CD4-positive, alpha-beta memory T cell (primary cell): Measurements from ENCODE around the gene PAQR7. TPM values are rescaled to one million over a fixed set of nuclear protein-coding genes. Genes with fewer than 3 reads are reported as not detected.
"Not testable (repeated sequence)": the region's sequence is repeated elsewhere in the genome, so short reads cannot be mapped to it uniquely, and the experiment has no call there.

Source experiments
- CTCF ChIA-PET: fragments of 350-600 bp; sonication (Branson Sonifier 250); formaldehyde crosslinking; loops from one replicate; lab custom pipeline; 2021; ENCODE audit warnings: inconsistent platforms; ENCODE audit not compliant: partially characterized antibody; lab: Charles Lee
- POLR2A ChIA-PET: fragments of 350-600 bp; sonication (Branson Sonifier 250); formaldehyde crosslinking; loops from one replicate; lab custom pipeline; 2021; ENCODE audit not compliant: partially characterized antibody; lab: Charles Lee
- DNase-seq, 5 donors: peaks; one replicate each; pipeline versions ENCODE4 v3.0.0 to v3.0.0-alpha.2; 2020 to 2022; ENCODE audit warnings: mixed read lengths in 1 of 5
- H3K27ac ChIP-seq: one replicate; pipeline ENCODE4 v1.7.0; 2013; ENCODE audit warnings: low read depth, low read length
- H3K27me3 ChIP-seq: 2 replicates; pipeline ENCODE4 v1.7.0; 2013; ENCODE audit warnings: mild to moderate bottlenecking, low read length, moderate library complexity; ENCODE audit not compliant: insufficient read depth
- H3K36me3 ChIP-seq: 2 replicates; pipeline ENCODE4 v1.7.0; 2013; ENCODE audit warnings: mild to moderate bottlenecking, low read length, moderate library complexity; ENCODE audit not compliant: insufficient read depth
- H3K4me1 ChIP-seq: 2 replicates; pipeline ENCODE4 v1.7.0; 2013; ENCODE audit warnings: mild to moderate bottlenecking, low read length, moderate library complexity; ENCODE audit not compliant: insufficient read depth
- H3K4me3 ChIP-seq, 2 donors: one replicate each; pipeline ENCODE4 v1.7.0; 2013; ENCODE audit warnings: low read length in 2 of 2, mild to moderate bottlenecking in 1 of 2
- H3K9me3 ChIP-seq, 2 donors: one replicate each; pipeline ENCODE4 v1.7.0; 2013; ENCODE audit warnings: low read length in 2 of 2, control low read depth in 1 of 2; ENCODE audit not compliant: control insufficient read depth in 1 of 2
- H3K27ac Mint-ChIP-seq, 7 donors: one replicate each; pipeline ENCODE4 v1.8.0; 2020 to 2021; ENCODE audit warnings: mixed read lengths in 7 of 7, mild to moderate bottlenecking in 6 of 7, inconsistent platforms in 3 of 7, moderate library complexity in 3 of 7
- H3K27me3 Mint-ChIP-seq, 2 donors: one replicate each; pipeline ENCODE4 v1.8.0; 2020 to 2021; ENCODE audit warnings: mixed read lengths in 2 of 2
- H3K36me3 Mint-ChIP-seq, 2 donors: one replicate each; pipeline ENCODE4 v1.8.0; 2020 to 2021; ENCODE audit warnings: mixed read lengths in 2 of 2, inconsistent platforms in 1 of 2, mild to moderate bottlenecking in 1 of 2
- H3K4me1 Mint-ChIP-seq, 4 donors: one replicate each; pipeline ENCODE4 v1.8.0; 2020 to 2021; ENCODE audit warnings: mixed read lengths in 4 of 4, mild to moderate bottlenecking in 1 of 4
- H3K4me3 Mint-ChIP-seq, 8 donors: one replicate each; pipeline ENCODE4 v1.8.0; 2020 to 2021; ENCODE audit warnings: mixed read lengths in 8 of 8, mild to moderate bottlenecking in 7 of 8, moderate library complexity in 6 of 8, inconsistent platforms in 3 of 8
- H3K9me3 Mint-ChIP-seq, 8 donors: one replicate each; pipeline ENCODE4 v1.8.0; 2020 to 2021; ENCODE audit warnings: mixed read lengths in 8 of 8, mild to moderate bottlenecking in 5 of 8, inconsistent platforms in 3 of 8, moderate library complexity in 1 of 8
- intact Hi-C: fragments of 100-400 bp; cut with micrococcal nuclease; formaldehyde crosslinking; loops from one replicate; pipeline ENCODE4 v1.15.1; 2023
- polyA plus RNA-seq, 2 donors: library from polyadenylated mRNA; unstranded; fragments of 300-500 nt; fragmentation: Illumina TruSeq; gene quantifications; one replicate each; pipeline ENCODE4 v1.2.3, GENCODE V29; 2021
- total RNA-seq, 2 experiments: library from RNA; stranded (reverse); gene quantifications; one replicate each; pipeline ENCODE4 v1.2.3, GENCODE V29; 2021

The PAQR7 gene
- total and polyA plus RNA-seq, 4 experiments from 2014 or later: 0.29 to 2.6 (median 2.1) TPM; not detected in 1

DNA sequence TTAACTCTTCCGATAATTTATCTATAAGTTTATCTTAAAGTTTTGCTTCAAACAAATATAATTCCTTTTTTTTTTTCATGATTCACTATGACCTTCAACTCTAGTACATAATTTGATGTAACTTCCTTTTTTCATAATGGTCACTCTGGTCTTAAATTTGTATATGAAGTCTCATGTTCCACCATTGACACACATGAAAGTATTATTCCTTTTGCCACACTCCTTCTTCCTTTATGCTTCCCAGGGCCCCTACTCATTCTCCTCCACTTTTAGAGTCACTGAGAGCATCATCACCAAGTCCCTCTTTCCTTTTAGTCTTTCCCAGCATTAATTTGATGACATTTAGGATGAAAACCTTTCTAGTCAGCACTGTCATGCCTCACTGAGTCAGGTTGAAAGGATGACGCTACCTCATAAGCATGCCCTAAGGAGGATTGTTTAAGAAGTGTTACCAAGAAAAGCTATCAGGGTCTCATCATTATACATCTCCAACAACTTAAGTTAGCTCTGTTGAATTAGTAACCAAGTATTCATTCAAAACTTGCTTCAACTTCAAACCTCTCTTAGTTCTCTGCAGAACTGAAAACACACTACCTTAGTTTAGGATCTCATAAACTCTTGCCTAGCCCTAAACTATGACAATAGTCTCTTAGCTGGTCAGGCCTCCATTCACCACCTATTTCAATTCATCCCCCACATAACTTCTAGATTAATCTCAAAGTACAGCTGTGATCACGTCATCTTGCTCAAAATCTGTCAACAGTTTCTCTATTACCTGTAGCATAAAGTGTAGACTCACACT lies 30.8 kb downstream of the PAQR7 start:
- no peaks in the 10 kb centered on the region for H3K9me3 ChIP-seq
- intact Hi-C loops: no loop called here
- CTCF ChIA-PET: interaction anchor here (1.0 kb wide), 2 partner anchors 12 to 153 kb away, joined by 3 read pairs; partner anchors contain the start of gene PAFAH2
- Mint-ChIP-seq H3K36me3 (peaks cover 0 to 5% of the 10 kb centered on the region in 2 donors), H3K9me3 (peaks cover 0 to 7% (median 3%) of the 10 kb centered on the region in 8 donors), H3K4me1 (no peaks in the 10 kb centered on the region), H3K4me3 (no peak overlapping the region), H3K27me3 (no peaks in the 10 kb centered on the region), H3K27ac (peak overlapping the region in 1 of 7 donors; percentile 10)
- H3K27ac ChIP-seq: no peak overlapping the region
- no peaks in the 10 kb centered on the region for H3K4me1 ChIP-seq
- H3K27me3 ChIP-seq: no peaks in the 10 kb centered on the region
- POLR2A ChIA-PET: interaction anchor here (0.6 kb wide), 1 partner anchor 228 kb away, joined by 4 read pairs; no protein-coding TSS in a partner anchor
- DNase-seq: no peak
- H3K36me3 ChIP-seq: no peaks in the 10 kb centered on the region
- H3K4me3 ChIP-seq: no peak overlapping the region

DNA sequence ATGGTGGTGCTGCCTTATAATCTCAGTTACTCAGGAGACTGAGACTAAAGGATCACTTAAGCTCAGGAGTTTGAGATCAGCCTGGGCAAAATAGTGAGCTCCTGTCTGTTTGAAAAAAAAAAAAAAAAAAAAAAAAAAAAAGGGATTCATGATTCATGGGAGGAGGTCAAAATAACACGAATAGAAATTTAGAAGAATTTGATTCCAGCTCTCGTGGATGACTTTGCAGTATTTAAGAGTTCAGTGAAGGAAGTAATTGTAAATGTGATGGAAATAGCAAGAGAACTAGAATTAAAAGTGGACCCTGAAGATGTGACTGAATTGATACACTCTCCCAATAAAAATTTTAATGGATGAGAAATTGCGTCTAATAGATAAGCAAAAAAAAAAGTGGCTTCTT lies 32.0 kb downstream of the PAQR7 start:
- H3K4me1 ChIP-seq: no peaks in the 10 kb centered on the region
- no peak for DNase-seq
- H3K9me3 Mint-ChIP-seq: peaks cover 0 to 9% (median 4%) of the 10 kb centered on the region in 8 donors
- intact Hi-C loops: no loop called here
- H3K27me3 Mint-ChIP-seq: no peaks in the 10 kb centered on the region
- no peaks in the 10 kb centered on the region for H3K4me1 Mint-ChIP-seq
- CTCF ChIA-PET: no interaction called here
- H3K9me3 ChIP-seq: no peaks in the 10 kb centered on the region
- POLR2A ChIA-PET: no interaction called here
- H3K4me3 ChIP-seq: no peak overlapping the region
- H3K4me3 Mint-ChIP-seq: no peak overlapping the region
- H3K27me3 ChIP-seq: no peaks in the 10 kb centered on the region
- H3K27ac Mint-ChIP-seq: no peak overlapping the region
- no peaks in the 10 kb centered on the region for H3K36me3 ChIP-seq
- H3K27ac ChIP-seq: no peak overlapping the region
- H3K36me3 Mint-ChIP-seq: peaks cover 0 to 5% of the 10 kb centered on the region in 2 donors

GRCh38 chr1:25839808-25840207 lies 35.7 kb downstream of the PAQR7 start:
- intact Hi-C loops, POLR2A ChIA-PET: not testable (repeated sequence)

GRCh38 chr1:25837262-25837875 lies 38.1 kb downstream of the PAQR7 start:
- Mint-ChIP-seq H3K27ac (peak overlapping the region in 1 of 7 donors; percentile 1), H3K4me1 (no peaks in the 10 kb centered on the region), H3K4me3 (no peak overlapping the region), H3K9me3 (peaks cover 0 to 9% (median 4%) of the 10 kb centered on the region in 8 donors), H3K27me3 (no peaks in the 10 kb centered on the region), H3K36me3 (peaks cover 13 to 14% of the 10 kb centered on the region in 2 donors)
- Histone ChIP-seq H3K27ac (no peak overlapping the region), H3K36me3 (peaks cover 23% of the 10 kb centered on the region), H3K27me3 (no peaks in the 10 kb centered on the region), H3K9me3 (no peaks in the 10 kb centered on the region), H3K4me1 (peaks cover 3% of the 10 kb centered on the region), H3K4me3 (no peak overlapping the region)
- ChIA-PET POLR2A (no interaction called here), CTCF (interaction anchor here (0.7 kb wide), 1 partner anchor 58 kb away, joined by 3 read pairs; no protein-coding TSS in a partner anchor)
- intact Hi-C loops: no loop called here
- no peak for DNase-seq

More at GRCh38 chr1:25839808-25840207, 35.7 kb downstream of the PAQR7 start:
- H3K27ac ChIP-seq, H3K4me1 ChIP-seq, H3K9me3 Mint-ChIP-seq, H3K27ac Mint-ChIP-seq, CTCF ChIA-PET, DNase-seq, H3K9me3 ChIP-seq, H3K36me3 Mint-ChIP-seq, H3K4me3 ChIP-seq, H3K4me1 Mint-ChIP-seq, H3K27me3 Mint-ChIP-seq, H3K27me3 ChIP-seq, H3K4me3 Mint-ChIP-seq, H3K36me3 ChIP-seq: not testable (repeated sequence)

GRCh38 chr1:25836695-25837094 lies 38.8 kb downstream of the PAQR7 start:
- Histone ChIP-seq H3K36me3 (peaks cover 29% of the 10 kb centered on the region), H3K27ac (no peak overlapping the region), H3K4me3 (no peak overlapping the region), H3K4me1 (peaks cover 10% of the 10 kb centered on the region), H3K27me3 (no peaks in the 10 kb centered on the region), H3K9me3 (no peaks in the 10 kb centered on the region)
- no peak for DNase-seq
- Mint-ChIP-seq H3K27ac (peak overlapping the region in 1 of 7 donors; percentile 67), H3K4me3 (no peak overlapping the region), H3K9me3 (peaks cover 0 to 9% (median 4%) of the 10 kb centered on the region in 8 donors), H3K4me1 (peaks cover 0 to 2% (median under 1%) of the 10 kb centered on the region in 4 donors), H3K36me3 (peaks cover 20% of the 10 kb centered on the region in 2 donors), H3K27me3 (no peaks in the 10 kb centered on the region)
- intact Hi-C loops: no loop called here
- CTCF ChIA-PET: interaction anchor here (0.7 kb wide), 1 partner anchor 59 kb away, joined by 3 read pairs; no protein-coding TSS in a partner anchor
- POLR2A ChIA-PET: no interaction called here

DNA sequence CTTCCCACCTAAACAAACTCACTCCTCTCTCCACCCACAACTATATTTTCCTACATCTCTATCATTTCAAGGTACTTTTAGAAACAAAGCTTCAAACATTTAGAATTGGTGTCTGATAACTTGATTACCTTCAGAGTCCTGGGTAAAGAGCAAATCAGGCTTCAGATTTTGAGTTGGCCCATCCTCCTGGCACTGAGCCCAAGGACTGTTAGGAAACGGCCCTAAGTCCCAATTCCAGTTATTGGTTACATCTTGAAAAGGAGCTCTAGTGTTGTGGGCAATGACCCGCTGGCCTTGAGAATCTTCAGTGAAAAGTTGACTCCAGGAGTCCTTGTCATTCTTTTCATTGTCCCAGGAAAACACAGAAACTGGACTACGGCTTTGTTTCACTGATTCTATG lies 40.6 kb downstream of the PAQR7 start:
- Mint-ChIP-seq H3K36me3 (peaks cover 29 to 38% of the 10 kb centered on the region in 2 donors), H3K9me3 (peaks cover 0 to 6% (median under 1%) of the 10 kb centered on the region in 8 donors), H3K27me3 (no peaks in the 10 kb centered on the region), H3K4me1 (peaks cover 0 to 11% (median 1%) of the 10 kb centered on the region in 4 donors), H3K4me3 (peak overlapping the region in 1 of 8 donors; percentile 52), H3K27ac (no peak overlapping the region)
- Histone ChIP-seq H3K4me1 (peaks cover 10% of the 10 kb centered on the region), H3K27ac (no peak overlapping the region), H3K4me3 (no peak overlapping the region), H3K27me3 (no peaks in the 10 kb centered on the region), H3K36me3 (peaks cover 47% of the 10 kb centered on the region), H3K9me3 (no peaks in the 10 kb centered on the region)
- intact Hi-C loops: no loop called here
- no peak for DNase-seq
- ChIA-PET POLR2A (interaction anchor here (1.1 kb wide), 1 partner anchor 163 kb away, joined by 3 read pairs; the partner anchor contains the start of gene PAFAH2), CTCF (interaction anchor here (1.1 kb wide), 1 partner anchor 10 kb away, joined by 3 read pairs; no protein-coding TSS in a partner anchor)

DNA sequence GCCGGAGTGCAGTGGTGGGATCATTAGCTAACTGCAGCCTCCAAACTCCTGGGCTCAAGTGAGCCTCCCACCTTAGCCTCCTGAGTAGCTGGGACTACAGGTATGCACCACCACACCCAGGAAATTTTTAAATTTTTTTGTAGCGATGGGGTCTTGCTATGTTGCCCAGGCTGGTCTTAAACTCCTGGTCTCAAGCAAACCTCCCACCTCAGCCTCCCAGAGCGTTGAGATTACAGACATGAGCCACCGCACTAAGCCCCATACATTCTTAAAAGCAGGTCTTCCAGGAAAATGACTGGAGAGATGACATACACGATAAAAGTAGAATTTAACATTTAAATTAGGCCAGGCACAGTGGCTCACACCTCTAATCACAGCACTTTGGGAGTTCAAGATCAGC lies 42.4 kb downstream of the PAQR7 start:
- peaks cover 0 to 11% (median 1%) of the 10 kb centered on the region in 4 donors for H3K4me1 Mint-ChIP-seq
- H3K36me3 Mint-ChIP-seq: peaks cover 41 to 51% of the 10 kb centered on the region in 2 donors
- ChIA-PET CTCF (no interaction called here), POLR2A (no interaction called here)
- H3K27me3 Mint-ChIP-seq: no peaks in the 10 kb centered on the region
- no peaks in the 10 kb centered on the region for H3K9me3 ChIP-seq
- H3K27ac ChIP-seq: no peak overlapping the region
- no peaks in the 10 kb centered on the region for H3K27me3 ChIP-seq
- no peaks in the 10 kb centered on the region for H3K9me3 Mint-ChIP-seq
- H3K4me3 ChIP-seq: no peak overlapping the region
- DNase-seq: no peak
- H3K4me1 ChIP-seq: peaks cover 10% of the 10 kb centered on the region
- H3K4me3 Mint-ChIP-seq: no peak overlapping the region
- intact Hi-C loops: no loop called here
- peaks cover 56% of the 10 kb centered on the region for H3K36me3 ChIP-seq
- H3K27ac Mint-ChIP-seq: no peak overlapping the region
